CD4-positive, alpha-beta T cell treated with Interleukin-1 beta for 1 hour (primary cell): ENCODE data around the gene HVCN1.
A peak's percentile ranks its signal among the peaks of the same experiment; 100 is the strongest.

Experiments used
- DNase-seq, 2 donors: peaks; one replicate each; pipeline ENCODE4 v3.0.0-alpha.2; 2020 to 2022

Gene HVCN1

DNA sequence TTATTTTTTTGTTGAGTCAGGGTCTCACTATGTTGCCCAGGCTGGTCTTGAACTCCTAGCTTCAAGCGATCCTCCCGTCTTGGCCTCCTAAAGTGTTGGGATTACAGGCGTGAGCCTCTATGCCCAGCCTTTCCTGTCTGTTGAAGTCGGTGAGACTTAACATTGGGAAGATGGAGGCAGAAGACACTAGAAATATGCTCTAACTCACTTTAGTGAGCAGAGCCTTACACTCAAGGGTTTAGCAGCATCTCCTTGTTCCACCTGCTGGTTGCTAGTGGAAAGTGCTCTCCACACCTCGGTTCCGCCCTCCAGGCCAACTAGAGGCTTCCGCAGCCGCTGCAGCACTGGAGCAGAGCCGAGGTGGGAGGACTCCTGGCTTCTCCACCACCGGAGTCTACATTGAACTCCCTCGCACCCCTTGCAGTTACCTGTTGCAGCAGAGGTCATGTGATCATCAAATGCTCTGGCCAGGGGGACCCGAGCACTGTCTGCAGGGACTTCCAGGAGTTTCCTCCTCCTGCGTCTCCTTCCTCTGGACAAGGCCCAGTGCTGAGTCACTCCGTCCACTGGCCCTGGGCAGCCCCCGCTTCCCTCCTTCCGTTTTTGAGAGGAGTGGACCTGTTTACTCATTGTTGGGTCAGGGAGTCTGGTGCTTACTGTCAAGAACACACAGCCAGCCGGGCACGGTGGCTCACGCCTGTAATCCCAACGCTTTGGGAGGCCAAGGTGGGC lies 9.4 kb upstream of the HVCN1 start:
- peak; percentile 83 to 87 for DNase-seq

- no peak for DNase-seq
These were observed 8.3 kb upstream of the HVCN1 start for GRCh38 chr12:110697236-110697635.

DNA sequence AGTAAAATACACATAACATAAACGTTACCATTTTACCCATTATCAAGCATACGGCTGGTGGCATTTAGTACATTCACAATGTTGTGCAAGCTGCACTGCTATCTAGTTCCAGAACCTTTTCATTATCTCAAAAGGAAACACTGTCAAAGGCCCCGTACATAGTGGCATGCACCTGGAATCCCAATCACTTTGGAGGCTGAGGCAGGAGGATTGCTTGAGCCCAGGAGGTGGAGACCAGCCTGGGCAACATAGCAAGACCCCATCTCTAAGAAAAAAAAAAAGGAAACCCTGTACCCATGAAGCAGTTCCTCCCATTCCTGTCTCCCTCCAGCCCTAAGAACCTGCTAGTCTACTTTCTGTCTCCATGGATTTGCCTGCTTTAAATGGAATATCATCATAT lies 7.4 kb upstream of the HVCN1 start:
- DNase-seq: no peak

DNA sequence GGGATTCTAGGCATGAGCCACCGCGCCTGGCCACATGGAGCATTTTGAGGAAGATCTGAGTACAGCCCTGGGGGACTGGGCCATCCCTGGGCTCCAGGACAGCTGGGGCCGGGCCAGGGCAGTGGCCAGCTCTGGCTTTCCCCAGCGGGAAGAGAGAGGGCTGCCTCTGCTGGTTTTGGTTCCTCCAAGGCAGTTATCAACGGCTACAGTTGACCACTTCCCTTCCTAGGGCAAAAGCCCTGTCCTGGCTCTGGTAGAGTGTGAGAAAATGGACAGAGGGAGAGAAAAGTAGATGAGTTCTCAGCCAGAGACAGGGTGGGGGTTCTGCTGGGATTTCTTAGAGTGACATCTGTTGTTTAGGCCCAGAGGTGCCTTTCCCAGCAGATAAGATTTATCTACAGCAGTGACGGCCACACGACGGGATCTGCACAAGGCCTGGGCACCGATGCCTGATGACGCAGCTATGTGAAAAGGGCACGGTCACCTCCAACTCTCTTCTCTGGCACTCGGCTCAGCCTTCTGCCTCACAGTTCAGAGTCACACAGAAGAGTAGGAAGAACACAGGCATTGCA lies 5.5 kb upstream of the HVCN1 start:
- DNase-seq: peak in 1 of 2 donors; percentile 36

DNA sequence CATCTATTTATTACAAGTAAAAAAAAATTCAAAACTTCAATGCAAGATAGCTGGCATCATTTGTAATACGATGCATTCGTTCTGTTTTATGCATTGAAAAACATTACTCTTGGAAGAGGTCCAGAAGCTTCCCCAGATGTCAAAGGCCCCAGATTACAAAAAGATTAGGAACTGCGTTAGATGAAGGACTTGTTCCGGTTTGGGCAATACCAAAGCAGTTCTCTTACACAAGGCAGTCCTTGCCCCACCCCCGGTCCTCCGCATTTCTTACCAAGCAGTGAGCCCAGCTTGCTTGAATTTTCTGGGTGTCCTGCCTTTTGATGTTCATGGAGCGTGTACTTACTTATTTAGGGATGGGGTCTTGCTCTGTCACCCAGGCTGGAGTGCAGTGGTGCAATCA lies 4.8 kb upstream of the HVCN1 start:
- peak in 1 of 2 donors; percentile 45 for DNase-seq

GRCh38 chr12:110690127-110690430 lies 1.2 kb upstream of the HVCN1 start:
- DNase-seq: no peak

DNA sequence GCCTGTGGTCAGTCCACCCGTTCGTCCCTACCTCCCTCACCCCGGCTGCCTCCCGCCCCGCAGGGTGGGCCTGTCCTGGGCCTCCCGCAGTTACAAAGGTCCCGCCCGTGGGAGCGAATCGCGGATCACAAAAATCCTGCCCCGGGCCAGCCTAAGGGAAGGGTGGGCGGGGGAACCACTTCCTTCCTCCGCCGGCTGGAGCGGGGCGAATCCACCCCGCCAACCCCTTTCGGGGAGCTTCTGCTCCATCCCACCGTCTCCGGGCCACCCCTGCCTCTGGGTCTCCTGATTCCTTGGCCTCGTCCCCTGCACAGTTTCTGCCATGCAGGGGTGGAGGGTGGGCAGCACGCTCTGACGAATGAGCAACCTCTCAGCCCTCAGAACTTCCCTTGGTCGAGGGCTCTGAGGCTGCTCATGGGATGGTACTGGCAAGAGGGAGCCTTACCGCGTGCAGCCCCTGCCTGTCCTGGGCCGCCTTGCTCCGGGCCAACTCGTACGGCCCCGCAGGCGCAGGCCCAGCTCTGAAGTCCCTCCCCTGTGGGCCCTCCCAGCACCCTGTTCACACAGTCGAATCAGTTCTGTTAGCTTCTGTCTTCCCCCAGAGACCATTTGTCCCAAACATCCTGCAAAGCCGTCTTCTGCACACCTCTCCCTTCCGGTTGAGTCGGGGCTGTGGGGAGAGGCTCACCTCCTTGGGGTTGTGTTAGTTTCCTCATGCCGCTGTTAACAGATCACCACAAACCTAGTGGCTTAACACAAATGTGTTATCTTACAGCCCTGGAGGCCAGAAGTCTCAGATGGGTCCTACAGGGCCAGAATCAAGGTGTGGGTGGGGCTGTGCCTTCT lies 589 bp upstream of the HVCN1 start:
- peak; percentile 51 to 53 for DNase-seq

DNA sequence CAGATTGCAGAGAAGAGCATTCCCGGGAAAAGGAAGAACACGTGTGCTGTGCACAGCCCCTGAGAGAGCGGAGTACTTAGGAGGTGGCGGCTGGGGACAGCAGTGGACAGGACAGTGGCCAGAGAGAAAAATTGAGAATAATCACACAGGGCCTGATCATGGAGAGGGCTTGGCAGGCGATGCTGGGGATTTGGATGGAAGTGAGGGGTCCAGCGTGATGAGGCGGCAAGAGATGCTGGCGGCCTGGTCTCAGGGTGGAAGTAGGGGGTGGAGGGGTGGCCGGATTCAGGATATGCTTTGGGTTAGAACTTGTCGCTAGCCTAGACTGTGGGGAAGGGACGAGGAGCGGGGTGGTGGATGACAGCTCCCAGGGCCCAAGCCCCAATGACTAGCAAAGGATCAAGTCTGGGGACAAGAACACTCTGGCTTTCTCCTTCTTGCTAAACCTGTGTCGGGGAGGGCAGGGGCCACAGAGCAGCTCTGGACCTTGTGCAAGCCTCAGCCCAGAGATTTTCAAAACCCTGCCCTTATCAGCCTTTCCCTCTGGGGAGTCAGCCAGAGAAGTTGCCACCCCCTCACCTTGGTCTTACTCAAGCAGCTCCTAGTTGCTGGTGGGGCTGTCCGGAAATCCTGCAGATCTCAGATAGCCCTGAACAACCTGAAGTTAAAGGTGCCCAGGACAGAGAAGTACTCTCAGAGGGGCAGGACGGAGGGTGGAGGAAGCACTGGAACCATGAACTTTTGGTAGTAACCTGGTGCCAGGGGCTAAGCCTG lies 1.3 kb downstream of the HVCN1 start:
- DNase-seq: no peak

DNA sequence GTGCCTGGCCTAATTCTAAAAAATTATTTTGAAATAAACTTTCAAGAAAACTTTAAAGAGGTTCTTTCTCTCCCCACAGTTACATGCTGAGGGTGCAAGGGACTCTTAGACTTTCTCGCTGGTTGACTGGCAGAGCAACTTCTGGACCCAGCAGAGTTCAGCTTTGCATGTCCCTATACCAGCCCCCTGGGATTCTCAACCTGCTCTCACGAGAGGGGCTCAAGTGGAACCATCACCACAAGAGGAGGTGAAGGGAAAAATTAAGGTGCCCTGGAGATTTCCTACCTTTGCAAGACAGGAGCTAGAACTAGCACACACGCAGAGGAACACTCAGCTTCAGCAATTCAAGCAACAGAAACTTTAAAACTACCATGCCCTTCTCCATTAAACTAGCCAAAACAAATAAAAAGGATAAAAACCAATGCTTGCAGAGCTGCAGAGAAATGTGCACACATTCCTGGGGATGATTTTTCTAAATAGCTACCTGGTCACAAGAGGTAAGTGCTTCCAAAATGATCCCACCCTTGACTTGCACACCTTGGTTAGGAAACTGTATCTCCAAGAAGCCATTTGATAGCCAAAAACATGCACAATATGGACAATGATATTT lies 2.5 kb downstream of the HVCN1 start:
- DNase-seq: no peak

DNA sequence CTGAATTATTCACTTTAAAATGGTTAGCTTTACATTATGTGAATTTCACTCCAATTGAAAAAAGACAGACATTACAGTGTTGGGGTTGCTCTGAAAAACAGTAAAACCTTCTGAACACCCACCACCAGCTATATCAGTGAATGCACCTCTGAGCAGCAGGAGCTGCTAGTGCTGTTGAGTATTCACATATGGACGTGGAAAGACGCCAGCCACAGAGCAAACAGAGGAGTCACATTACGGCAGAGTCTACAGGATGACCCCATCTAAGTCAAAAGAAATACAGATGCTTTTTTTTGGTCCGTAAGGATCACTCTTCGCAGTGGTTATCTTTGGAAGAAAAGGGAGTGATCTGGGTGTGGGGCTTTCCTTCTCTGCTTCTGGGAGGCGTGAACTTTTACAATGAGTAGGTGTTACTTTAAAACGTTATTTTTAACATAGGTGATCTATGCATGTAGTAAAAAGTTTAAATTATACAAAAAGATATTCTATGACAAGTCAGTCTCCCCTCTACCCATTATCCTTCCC lies 4.5 kb downstream of the HVCN1 start:
- DNase-seq: no peak

- DNase-seq: no peak
These were observed 5.0 kb downstream of the HVCN1 start for GRCh38 chr12:110683888-110684287.

GRCh38 chr12:110680032-110680431 lies 8.9 kb downstream of the HVCN1 start:
- DNase-seq: no peak

GRCh38 chr12:110679201-110679600 lies 9.7 kb downstream of the HVCN1 start:
- DNase-seq: no peak

DNA sequence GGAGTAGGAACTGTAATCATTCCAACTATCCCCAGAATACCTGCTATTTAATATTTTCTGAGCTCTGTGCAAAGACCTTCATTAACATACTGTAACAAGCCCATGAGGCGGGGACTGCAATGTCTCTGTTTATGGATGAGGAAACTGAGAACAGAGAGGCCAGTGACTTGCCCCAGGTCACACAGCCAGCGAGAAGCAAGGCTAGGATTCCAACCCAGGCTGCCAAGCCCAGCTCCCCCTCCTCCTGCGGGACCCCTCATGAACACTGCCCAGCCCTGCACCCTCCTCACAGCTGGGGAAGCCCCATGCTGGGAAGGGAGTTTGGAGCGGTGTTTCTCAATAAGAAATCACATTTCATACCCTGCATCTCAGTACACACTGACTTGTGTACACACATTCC lies 10.9 kb downstream of the HVCN1 start:
- no peak for DNase-seq

DNA sequence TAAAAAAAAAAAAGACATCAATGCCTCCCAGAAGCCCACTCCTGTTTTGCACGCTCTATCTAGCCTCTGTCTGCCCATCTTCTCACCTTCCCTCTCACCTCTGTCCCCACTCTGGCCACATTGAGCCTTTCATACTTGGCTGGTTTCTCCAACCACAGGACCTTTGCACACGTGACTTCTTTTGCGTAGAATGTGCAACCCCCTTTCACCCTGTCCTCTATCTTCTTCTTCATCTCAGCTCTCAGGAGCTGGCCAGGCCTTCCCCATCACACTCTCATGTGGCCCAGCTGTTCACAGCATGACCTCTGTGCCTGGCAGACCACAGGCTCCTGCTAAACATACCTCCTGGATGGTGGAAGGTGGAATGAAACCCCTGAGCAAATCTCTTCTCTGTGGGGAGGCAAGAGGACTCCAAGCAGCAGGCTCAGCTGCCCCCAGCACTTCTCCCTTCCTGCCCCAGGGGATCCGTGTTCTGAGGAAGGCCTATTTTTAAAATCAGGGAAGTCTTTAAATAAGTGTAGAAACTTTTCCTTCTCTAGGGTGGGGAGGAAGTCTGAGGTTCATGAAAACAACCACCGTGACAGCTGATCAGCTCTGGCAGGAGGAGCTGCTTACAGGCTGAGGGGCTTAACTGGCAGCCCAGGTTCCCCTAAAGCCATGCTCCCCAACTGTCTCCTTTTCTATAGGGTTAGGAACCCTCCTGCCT lies 11.6 kb downstream of the HVCN1 start:
- no peak for DNase-seq

GRCh38 chr12:110676171-110676570 lies 12.7 kb downstream of the HVCN1 start:
- no peak for DNase-seq

DNA sequence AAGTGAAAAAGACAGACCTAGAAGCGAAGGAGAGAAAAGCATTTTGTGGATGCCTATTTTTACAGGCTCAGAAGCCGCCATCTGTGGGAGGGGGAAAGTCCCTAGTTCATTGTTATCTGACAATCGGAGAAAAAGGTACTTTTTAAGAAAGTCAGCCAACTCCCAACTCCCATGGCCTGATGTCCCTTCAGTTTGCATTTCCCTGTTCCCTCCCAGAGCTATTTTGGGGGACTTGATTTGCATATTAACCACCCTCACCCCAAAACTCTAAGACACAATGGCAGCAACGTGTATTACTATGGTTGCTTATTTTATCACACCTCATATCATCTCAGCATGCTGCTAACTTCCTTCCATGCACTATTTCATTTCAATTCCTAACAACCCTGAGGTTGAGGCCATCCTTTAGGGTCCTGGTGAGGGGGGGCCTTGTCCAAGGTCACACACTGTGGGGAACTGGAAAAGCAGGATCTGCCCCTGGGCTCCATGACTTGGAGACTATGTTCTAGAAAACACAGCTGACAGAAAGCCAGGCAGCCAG lies 18.7 kb downstream of the HVCN1 start:
- DNase-seq: peak in 1 of 2 donors; percentile 26

DNA sequence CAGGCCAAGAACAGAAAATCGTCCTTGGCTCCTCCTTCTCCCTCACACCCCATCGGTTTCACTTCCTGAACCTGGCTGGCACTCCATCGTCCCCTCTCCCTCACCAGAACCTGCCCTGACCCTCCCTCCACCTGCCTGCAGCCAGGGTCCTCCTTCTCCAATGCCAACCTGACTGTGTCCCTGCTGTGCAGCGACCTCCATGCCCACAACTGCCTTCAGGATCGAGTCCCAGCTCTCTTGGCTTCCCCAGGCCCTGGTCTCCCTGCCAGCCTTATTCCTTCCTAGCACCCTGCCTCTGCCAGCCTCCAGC lies 19.8 kb downstream of the HVCN1 start:
- peak in 1 of 2 donors; percentile 41 for DNase-seq

DNA sequence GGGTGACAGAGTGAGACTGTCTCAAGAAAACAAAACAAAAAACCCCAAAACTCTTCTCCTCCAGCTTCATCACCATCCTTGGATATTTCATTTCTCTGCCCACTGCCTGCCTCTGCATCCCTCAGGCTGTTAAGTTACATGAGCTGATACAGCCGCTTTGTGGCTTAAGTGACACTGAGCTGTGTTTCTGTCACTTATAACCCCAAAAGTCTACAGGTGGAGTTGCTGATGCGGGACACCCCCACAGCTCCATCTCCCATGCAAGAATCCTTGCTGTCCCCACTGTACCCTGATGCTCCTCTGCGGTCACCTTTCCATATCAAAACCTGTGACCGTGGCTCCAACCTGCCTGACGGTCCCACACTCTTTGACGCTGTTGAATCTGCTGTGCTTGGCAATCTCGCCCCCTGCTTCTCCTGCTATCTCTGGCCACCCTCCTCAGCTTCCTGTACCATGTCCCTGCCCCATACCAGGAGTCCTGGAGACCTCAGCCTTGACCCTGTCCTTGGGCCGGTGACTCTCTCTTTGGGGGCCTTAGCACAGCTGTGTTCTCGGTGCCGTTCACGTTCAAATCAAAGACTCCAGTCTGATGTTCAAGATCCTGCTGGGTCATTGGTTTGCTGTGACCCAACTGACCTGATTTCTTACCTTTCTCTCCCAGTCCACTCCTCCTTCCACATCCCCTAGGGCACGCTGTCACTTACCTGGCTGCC lies 20.3 kb downstream of the HVCN1 start:
- DNase-seq: no peak

DNA sequence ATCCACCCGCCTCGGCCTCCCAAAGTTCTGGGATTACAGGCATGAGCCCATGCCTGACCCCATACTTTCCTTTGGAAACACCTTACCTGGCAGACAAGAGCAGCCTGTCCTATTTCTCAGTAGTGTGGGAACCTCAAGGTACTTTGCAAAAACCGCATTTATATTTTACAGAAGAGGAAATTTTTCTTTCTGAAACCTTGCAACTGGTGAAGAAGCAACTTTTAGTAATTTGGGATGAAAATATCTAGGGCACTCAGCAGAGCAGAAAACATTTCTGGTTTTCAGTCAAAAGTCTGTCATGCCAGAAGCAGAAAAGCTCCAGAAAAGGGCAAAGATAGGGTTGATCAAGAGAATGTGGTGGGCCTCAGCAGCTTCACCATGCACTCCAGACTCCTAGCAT lies 21.2 kb downstream of the HVCN1 start:
- DNase-seq: no peak

DNA sequence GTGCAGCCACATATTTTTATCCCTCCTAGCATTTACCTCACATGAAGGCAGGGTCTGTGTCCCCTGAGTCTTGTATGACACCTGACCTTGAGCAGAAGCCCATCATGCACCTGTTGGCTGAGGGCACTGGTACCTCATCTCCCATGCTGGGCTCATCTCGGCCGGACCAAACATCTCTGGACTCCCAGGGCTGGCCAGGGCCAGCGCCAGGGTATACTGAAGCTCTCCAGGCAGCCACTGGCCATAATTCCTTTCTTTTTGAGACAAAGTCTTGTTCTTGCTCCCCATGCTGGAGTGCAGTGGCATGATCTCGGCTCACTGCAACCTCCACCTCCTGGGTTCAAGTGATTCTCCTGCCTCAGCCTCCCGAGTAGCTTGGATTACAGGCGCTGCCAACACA lies 22.0 kb downstream of the HVCN1 start:
- no peak for DNase-seq
